ENCODE results near the gene ADA.

DNA sequence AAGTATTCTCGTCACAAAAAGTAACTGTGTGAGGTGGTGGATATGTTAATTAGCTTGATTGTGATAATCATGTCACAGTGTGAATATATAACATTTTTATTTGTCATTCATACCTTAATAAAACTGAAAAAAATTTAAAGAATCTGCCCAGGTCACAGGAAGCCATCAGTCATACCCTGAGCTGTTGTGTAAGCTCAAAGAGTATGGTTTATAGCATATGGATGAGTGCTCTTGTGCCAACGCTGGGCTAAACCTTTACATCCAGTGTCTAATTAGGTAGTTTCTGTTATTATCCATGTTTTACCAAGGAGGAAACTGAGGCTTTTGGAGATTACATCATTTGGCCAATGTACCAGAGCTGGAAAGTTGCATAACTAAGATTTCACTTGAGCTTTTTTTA lies 57.7 kb downstream of the ADA start:
- TF ChIP-seq CTCF (IDR thresholded peaks at IDR 0.05) (no peak), POLR2AphosphoS5 (IDR thresholded peaks at IDR 0.05) (no peak)
